GM18517 (cell line): ENCODE measurements around the gene SNX24.

Experiments
- ATAC-seq: cut with Tn5 transposase; IDR thresholded peaks from one replicate; pipeline ENCODE4 v1.9.1; 2021; ENCODE audit warnings: mild to moderate bottlenecking, moderate library complexity; ENCODE audit not compliant: unreplicated experiment

SNX24 gene

GRCh38 chr5:122915717-122916461, 70.5 kb downstream of the SNX24 start:
- peak; percentile 97 for ATAC-seq

- ATAC-seq: no peak
Observed at GRCh38 chr5:122916490-122916889, 71.1 kb downstream of the SNX24 start.

- ATAC-seq: no peak
Observed at GRCh38 chr5:122919969-122920368, 74.6 kb downstream of the SNX24 start.

- no peak for ATAC-seq
Observed at GRCh38 chr5:122921826-122922225, 76.4 kb downstream of the SNX24 start.

GRCh38 chr5:122924203-122924602, 78.8 kb downstream of the SNX24 start:
- no peak for ATAC-seq

- ATAC-seq: no peak
Observed at GRCh38 chr5:122924719-122925395, 79.4 kb downstream of the SNX24 start.

GRCh38 chr5:122929001-122929400, 83.6 kb downstream of the SNX24 start:
- ATAC-seq: no peak

GRCh38 chr5:122929980-122930379, 84.6 kb downstream of the SNX24 start:
- ATAC-seq: no peak

GRCh38 chr5:122933956-122934355, 88.5 kb downstream of the SNX24 start:
- ATAC-seq: no peak

- ATAC-seq: no peak
Observed at GRCh38 chr5:122936088-122936487, 90.7 kb downstream of the SNX24 start.

- no peak for ATAC-seq
Observed at GRCh38 chr5:122937914-122938313, 92.5 kb downstream of the SNX24 start.

GRCh38 chr5:122940890-122941289, 95.5 kb downstream of the SNX24 start:
- ATAC-seq: no peak

GRCh38 chr5:122941737-122942136, 96.3 kb downstream of the SNX24 start:
- ATAC-seq: no peak

GRCh38 chr5:122942164-122942914, 96.9 kb downstream of the SNX24 start:
- no peak for ATAC-seq

- no peak for ATAC-seq
Observed at GRCh38 chr5:122943050-122943698, 97.8 kb downstream of the SNX24 start.

- no peak for ATAC-seq
Observed at GRCh38 chr5:122944051-122944450, 98.6 kb downstream of the SNX24 start.

- ATAC-seq: no peak
Observed at GRCh38 chr5:122947372-122947771, 102.0 kb downstream of the SNX24 start.

- ATAC-seq: no peak
Observed at GRCh38 chr5:122947772-122948171, 102.4 kb downstream of the SNX24 start.

- no peak for ATAC-seq
Observed at GRCh38 chr5:122948319-122948718, 102.9 kb downstream of the SNX24 start.

- no peak for ATAC-seq
Observed at GRCh38 chr5:122951658-122952057, 106.2 kb downstream of the SNX24 start.

GRCh38 chr5:122954719-122955118, 109.3 kb downstream of the SNX24 start:
- ATAC-seq: no peak
